GM21529 (cell line): ENCODE data around the gene TNFRSF4.

Experiments used
- ATAC-seq: cut with Tn5 transposase; IDR thresholded peaks from one replicate; pipeline ENCODE4 v1.9.1; 2021; ENCODE audit not compliant: unreplicated experiment

TNFRSF4 gene

DNA sequence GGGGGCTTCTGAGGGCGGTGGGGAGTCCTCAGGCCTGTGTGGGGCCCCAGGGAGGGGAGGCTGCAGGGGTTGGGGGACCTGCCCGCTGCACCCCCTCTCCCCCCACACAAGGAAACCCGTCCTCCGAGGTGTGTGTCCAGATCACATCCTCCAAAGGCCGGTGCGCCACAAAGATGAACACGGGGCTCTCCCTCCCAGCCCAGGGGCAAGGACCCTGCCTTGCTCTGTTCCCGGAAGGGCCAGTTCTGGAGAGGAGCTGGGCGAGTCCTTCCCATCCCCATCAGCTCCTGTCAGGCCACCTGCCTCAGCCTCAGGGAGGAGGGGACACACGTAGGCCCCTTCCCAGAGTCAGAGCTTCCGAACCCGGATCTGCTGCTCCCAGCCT lies 42.8 kb downstream of the TNFRSF4 start:
- no peak for ATAC-seq

DNA sequence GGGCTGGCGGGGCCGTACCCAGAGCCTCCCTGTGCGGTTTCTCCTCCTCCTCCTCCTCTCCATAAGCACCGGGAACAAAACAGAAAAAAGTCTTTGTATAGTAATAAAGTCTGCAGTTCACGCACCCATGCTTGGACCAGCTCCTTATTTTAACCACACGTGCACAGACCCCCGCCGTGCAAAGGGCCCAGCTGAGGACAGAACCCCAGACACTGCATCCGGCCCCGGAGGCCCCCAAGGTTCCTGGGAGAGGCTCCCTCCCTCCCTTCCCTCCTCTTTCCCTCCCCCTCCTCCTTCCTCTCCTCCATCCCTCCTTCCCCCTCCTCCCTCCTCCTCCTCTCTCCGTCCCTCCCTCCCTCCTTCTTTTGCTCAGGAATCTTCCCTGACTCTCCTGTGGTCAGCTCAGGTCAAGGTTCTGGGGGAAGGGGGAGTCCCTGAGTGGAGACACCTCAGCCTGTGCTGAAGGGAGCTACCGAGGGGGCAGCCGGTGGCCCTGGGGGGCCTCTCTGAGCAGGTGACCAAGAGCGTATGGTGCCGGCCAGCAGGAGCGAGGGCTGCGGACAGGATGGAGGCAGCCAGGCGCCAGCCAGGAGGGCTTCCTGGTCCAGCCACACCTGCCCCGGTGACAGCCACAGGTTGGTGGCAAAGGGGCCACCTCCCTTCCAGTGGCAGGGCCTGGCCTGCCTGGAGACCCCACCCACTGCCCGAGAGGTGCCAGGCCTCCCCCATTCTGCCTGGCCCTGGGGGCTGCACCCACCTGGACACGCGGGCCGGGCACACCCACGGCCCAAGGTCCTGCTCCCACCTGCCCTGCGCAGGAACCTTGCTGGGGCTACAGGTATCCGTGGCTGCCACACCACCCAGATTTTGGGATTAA lies 43.5 kb downstream of the TNFRSF4 start:
- no peak for ATAC-seq

DNA sequence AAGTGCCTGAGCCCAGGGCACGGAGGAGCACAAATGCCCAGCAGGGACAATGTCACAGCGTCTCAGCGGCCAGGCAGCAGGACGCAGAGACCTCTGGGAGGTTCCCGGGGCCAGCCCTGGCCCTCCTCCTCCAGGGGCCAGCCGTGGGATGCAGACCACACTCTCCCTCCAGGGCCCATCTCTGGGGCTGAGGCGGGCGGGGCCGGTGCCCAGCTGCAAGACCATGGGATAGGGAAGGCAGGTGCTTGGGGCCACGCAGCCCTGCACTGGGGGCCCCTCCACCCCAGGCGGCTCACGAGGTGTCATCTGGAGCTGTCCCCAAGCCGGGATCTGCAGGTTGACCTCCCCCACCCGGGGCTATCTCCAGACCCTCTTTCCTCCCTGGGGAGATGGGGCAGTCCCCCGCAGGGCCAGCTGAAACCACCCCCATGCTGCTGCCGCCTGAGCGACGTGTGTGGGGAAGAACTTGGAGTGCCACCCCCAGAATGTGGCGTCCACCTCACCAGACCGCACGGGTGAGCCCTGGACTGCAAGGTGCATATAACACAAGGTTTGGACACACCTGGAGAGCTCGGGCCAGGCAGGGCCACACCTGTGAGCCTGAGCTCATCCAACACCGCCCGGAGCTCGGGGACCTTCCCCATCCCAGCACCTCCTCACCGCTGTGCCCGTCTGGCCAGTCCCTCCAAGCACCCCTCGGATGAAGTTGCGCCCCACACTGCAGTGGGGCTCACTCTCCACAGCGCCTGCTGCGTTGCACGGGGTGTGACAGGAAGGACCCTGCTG lies 44.3 kb downstream of the TNFRSF4 start:
- no peak for ATAC-seq

DNA sequence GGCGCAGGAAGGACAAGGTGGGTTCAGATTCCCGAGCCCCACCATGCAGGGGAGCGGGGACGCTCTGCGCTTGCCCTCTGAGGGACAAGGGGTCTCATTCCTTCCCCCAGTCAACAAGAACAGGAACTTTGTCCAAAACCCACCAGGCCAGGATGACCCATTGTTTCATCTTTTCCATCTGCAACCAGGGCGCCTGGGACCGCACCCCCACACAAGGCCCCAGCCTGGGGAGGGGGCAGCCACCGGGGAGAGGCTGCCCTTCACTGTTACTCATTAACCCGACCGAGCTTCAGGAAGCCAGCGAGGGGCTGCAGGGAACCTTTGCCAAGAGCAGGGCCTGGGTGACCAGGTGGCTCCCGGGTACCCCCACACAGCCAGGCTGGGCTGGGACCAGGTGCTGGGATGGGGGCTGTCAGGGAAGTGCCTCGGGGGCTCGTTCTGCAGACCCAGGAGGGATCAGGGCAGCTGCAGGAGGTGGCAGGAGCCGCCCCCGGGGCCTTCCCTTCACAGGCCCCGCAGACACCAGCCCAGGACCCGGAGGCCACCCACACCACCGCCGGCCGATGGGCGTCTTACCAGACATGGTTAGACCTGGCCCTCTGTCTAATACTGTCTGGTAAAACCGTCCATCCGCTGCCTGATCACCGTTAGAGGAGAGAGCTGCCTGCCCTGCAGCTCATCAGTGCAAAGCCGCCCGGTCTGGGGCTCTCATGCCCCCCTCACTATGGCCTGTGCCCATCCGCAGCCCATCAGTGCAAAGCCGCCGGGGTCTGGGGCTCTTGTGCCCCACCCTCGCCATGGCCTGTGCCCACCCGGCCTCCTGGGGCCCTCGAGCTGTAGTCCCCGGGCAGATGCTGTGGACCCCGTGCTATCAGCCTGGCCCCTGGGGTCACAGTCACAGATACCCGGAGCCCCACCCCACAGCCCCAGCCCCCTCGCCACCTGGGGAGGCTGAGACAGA lies 45.2 kb downstream of the TNFRSF4 start:
- ATAC-seq, result no peak

DNA sequence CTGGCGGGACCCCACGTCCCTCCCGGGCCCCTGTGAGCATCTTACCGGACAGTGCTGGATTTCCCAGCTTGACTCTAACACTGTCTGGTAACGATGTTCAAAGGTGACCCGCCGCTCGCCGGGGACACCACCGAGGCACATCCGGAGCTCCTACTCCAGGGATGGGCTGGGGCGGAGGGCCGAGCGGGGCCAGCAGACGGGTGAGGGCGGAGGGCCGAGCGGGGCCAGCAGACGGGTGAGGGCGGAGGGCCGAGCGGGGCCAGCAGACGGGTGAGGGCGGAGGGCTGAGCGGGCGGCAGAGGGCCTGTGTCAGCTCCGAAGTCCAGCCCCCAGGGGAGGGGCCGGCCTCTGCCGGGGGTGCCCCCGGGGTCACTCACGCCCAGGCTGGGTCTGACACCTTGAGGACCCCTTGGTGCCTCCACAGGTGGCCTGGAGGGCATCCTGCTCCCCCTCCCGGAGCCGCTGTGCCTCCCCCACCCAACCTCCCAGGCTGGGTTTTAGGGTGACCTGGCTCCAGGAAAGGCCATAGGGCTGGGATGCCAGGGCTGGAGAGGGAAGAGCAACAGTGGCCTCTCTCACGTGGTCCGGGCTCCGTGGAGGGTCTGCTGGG lies 46.0 kb downstream of the TNFRSF4 start:
- no peak for ATAC-seq

DNA sequence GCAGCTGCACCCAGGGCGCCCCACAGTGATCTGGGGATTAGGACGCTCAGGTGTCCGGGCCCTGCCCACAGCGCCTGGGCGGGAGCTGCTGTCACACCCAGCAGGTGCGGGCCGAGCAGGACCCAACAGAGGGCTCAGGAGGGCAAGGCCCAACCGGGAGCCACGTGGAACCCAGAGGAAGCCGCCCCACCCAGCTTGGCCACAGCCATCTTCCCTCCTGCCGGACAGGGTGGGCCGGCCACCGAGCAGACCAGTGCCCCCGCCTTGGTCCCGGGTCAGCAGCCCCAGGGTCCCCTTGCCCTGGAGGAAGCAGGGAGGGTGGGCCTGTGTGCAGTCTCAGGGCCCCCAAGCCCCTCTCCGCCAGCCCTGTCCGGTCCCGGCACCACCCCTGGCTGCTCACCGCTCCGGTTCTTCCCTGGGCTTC lies 46.5 kb downstream of the TNFRSF4 start:
- ATAC-seq, result no peak

DNA sequence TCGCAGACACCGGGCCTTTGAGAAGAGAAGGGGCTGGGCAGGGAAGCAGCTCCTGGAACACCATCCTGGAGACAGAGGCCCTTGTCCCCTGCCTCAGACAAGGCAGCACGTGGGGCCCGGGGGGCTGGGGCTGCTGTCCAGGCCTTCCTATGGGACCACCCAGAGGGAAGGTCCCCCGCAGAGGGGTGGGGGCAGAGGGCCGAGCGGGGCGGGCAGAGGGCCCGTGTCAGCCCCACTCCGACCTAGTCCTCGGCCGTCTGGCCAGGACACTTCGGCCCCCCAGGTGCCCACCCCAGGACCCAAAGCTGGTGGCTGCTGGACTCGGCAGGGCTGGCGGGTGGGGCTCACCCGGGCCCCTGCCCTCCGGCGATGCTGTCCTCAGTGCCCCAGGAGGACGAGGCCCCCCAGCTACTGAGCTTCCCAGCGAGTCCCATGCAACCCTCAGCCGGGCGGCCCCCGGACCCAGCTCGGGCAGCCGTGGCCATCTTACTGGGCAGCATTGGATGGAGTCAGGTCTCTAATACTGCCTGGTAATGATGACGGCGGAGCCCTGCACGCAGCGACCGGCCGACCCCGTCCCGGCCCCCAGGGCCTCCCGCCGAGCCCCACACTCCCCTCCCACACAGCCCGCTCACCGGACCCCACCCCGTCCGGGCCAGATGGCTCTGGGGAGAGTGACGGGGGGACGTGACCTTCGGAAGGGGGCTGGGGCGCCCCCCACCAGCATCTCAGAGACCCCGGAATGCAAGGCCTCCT lies 47.1 kb downstream of the TNFRSF4 start:
- ATAC-seq, result no peak

DNA sequence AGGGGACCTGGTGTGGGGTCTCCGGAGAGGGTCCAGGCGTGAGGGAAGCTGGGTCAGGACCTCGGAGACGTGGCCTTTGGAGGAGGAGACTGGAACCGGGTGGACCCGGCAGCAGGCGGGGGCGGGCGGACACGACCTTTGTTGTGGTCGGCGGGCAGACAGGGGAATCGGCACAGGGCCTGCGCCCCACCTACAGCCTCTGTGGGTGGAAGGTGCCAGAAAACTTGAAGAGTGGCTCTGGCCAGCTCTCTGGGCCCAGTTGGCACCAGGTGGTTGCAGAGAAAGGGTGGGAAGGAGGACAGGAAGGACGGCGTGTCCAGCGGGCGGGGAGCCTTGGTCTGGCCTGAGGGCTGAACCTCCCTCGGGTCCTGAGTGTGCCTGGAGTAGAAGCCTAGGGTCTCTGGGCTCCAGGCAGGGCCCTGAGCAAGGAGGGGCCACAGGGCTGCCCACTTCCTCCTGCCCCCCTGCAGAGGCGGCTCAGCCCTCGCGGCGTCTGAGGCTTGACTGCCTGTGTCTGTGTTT lies 48.0 kb downstream of the TNFRSF4 start:
- ATAC-seq, result no peak

DNA sequence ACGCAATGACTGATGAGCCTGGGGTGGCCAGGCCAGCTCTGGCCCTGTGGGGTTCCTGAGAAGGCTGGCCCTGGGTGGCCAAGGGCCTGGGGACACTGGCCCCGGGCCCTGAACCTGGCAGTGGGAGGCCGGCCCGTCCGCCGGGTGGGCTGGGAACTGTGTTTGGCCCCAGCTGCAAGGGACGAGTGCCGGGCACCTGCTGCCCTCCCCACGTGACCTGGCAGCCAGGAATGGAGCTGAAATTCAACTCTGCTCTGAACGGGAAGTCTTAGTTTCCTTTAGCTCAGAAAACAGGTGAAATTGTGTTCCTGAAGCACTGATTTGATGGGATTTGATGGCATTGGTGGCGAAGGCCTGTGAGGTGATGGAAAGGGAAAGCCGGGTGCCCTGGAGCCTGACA lies 48.5 kb downstream of the TNFRSF4 start:
- no peak for ATAC-seq

DNA sequence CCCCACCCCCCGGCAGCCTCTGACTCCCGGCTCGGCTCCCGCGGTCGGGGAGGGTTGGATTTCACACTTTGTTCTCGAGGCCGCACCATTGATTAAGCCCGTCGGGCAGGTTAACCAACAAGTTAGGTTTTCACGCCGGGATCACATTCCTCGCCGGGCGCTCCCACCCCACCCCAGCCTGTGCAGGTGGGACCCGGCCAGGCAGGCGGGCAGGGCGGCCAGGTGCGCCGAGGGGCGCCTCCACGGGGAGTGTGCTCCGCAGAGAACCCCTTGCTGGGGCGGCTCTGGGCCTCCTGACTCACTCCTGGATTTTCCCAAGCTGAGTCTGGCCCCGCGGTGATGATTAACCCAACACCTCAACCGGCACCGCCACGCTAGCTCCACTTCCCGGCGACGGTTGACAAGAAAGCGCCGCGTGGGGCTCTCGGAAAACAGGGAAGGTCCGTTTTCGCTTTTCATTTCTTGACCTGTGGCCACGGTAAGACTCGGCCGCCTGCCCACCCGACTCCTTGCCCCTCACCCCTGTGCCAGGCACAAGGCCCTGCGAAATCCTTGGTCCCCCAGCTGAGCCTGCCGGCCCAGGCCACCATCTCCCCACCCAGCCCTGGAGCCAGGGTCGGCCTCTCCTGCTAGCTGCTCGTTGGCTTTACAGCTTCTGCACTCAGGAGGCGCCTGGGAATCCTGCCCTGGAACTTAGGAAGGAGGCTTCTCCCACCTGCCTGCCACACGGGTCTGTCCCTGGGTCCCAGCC lies 49.1 kb downstream of the TNFRSF4 start:
- no peak for ATAC-seq

DNA sequence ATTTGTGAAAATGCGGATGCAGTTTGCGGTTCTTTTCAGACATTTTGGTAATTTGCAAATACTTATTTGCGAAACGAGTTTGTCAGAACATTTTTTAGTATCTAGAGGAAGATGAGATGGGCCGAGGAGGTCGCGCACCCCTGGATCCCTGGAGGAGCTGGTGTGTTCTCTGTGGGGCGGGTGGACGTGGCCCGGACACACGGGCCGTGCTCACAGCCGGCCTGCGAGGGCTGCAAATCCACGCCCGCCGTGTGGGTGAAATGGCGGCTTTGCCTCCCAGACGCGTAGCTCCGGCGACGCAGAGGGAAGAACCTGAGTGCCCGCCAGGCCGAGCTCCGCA lies 49.6 kb downstream of the TNFRSF4 start:
- ATAC-seq, result no peak

DNA sequence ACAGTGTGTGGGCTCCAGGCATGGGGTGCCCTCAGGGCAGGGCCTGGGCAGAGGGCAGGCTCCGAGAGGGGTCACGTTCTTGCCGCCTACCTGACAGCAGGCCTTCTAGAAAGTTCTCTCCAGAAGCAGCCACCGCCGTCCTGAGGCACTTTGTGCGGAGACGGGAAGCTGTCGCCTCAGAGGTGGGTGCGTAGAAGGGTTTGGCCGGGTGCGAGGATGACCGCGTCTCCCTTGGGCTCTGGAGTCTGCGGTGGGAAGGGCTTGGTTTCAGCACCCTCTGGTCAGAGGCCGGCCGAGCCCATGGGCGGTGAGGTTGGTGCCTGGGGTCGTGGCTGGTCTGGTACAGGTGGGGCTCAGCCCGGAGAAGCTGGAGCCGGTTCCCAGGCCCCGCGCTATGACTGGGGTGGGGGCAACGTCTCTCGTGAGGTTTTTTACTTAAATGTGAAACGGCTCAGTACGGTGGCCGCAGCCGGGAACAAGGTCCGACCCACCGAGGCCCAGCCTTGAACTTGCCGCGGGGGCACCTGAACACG lies 50.3 kb downstream of the TNFRSF4 start:
- no peak for ATAC-seq

DNA sequence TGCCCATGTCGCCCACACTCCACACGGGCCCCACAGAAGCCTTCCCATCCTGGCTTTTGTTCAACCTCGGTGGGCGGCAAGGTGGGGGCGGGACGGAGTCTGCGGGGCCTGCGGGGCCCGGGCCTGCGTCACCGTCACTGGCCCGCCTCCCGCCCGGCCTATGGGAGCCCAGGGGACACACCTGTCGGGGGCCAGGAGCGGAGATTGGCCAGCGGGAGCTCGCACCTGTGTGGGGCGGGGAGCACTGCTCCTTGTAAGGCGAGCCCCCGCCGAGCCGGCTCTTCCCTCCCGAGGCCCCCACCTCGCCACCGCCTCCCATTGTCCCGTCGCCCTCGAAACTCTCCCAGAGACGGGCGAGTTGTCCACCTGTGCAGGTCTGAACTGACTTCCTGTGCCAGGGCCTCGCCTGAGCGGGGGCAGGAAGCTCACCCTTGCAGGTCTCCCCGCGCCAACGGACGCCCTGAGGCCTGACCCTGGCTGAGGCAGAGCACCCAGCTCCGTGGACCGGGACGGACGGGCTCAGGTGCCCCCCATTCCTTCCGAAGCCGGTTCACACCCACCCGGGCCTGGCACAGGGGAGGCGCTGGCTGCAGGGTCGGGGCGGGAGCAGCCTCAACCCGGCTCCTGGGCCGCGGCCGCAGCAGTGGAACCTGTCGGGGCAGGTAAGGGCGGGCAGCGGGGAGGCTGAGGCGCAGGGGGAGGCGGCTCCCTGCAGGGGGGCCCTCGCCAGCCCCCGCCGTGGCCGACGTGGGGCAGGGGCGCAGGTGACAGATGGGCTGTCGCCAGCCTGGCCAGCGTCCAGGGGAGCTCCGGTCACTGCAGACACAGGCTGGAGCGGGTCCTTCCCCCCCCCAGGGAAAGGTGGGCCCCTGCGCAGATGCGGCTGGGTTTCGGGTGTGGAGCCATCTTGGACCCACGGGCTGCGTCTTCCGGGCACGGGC lies 51.1 kb downstream of the TNFRSF4 start:
- ATAC-seq, result no peak

DNA sequence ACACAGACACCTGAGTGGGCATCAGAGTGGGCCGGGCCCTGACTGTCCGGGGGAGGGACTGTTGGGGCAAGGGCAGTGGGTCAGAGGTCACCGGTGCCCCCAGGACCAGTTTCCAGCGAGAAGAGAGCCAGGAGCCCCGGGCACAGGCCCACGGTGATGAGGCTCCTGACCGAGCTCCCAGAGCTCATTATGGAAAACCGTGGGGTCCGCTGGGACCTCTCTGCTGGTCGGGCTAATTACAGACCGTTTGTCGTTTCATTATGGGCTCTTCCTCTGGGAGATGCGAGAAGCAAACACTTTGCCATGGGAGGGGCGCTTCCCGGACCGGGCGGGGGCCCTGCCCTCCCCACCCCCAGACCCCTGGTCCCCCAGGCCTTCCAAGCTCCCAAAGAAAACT lies 52.3 kb downstream of the TNFRSF4 start:
- no peak for ATAC-seq
